KMS-11 (cell line): ENCODE results near the gene NOA1.

ENCODE experiments used
- H2AFZ ChIP-seq: fragments of 200-600 bp; sonication (generic); 2 replicates; pipeline ENCODE4 v1.6.1; 2016; ENCODE audit warnings: antibody characterized with exemption, mixed run types, low read depth
- H3K27ac ChIP-seq: fragments of 200-600 bp; sonication (generic); 2 replicates; pipeline ENCODE4 v1.6.1; 2016; ENCODE audit warnings: mild to moderate bottlenecking, mixed run types
- H3K27me3 ChIP-seq: fragments of 200-600 bp; sonication (generic); 2 replicates; pipeline ENCODE4 v1.6.1; 2017; ENCODE audit warnings: mild to moderate bottlenecking, low read depth, mixed run types, moderate library complexity; ENCODE audit not compliant: insufficient read depth
- H3K36me3 ChIP-seq: fragments of 200-600 bp; sonication (generic); 2 replicates; pipeline ENCODE4 v1.6.1; 2017; ENCODE audit warnings: mild to moderate bottlenecking, mixed run types; ENCODE audit not compliant: insufficient read depth
- H3K4me1 ChIP-seq: fragments of 200-600 bp; sonication (generic); 2 replicates; pipeline ENCODE4 v1.6.1; 2016; ENCODE audit warnings: mild to moderate bottlenecking, low read depth, mixed run types; ENCODE audit not compliant: poor library complexity, severe bottlenecking
- H3K4me2 ChIP-seq: fragments of 200-600 bp; sonication (generic); 2 replicates; pipeline ENCODE4 v1.7.0; 2016; ENCODE audit warnings: mild to moderate bottlenecking, mixed run types
- H3K4me3 ChIP-seq: fragments of 200-600 bp; sonication (generic); IDR thresholded peaks from 2 replicates; pipeline ENCODE4 v1.6.1; 2017; ENCODE audit warnings: low read depth, low read length, mixed read lengths; ENCODE audit not compliant: insufficient read depth
- H3K79me2 ChIP-seq: fragments of 200-600 bp; sonication (generic); 2 replicates; pipeline ENCODE4 v1.6.1; 2016; ENCODE audit warnings: low read depth, mixed run types; ENCODE audit not compliant: insufficient read depth
- H3K9ac ChIP-seq: fragments of 200-600 bp; sonication (generic); 2 replicates; pipeline ENCODE4 v1.6.1; 2016; ENCODE audit warnings: mild to moderate bottlenecking, mixed run types
- H4K20me1 ChIP-seq: fragments of 200-600 bp; sonication (generic); 2 replicates; pipeline ENCODE4 v1.6.1; 2016; ENCODE audit warnings: mild to moderate bottlenecking, mixed run types; ENCODE audit not compliant: insufficient read depth
- CTCF ChIP-seq: fragments of 200-600 bp; sonication (generic); conservative IDR thresholded peaks from 2 replicates; pipeline ENCODE4 v1.6.1; 2017; ENCODE audit warnings: low read depth, mild to moderate bottlenecking, antibody characterized with exemption, low read length, moderate library complexity, mixed read lengths

The NOA1 gene

GRCh38 chr4:56986952-56987351, 9.5 kb upstream of the NOA1 start:
- Histone ChIP-seq H3K4me2 (no peak overlapping the region), H3K27ac (no peak overlapping the region), H3K9ac (no peak overlapping the region), H4K20me1 (peaks cover 18% of the 10 kb centered on the region; the same call in 1 of the 2 replicates), H2AFZ (no peak overlapping the region), H3K4me3 (no peak overlapping the region), H3K79me2 (peaks cover 91% of the 10 kb centered on the region), H3K4me1 (peaks cover 22% of the 10 kb centered on the region), H3K36me3 (peaks cover 12% of the 10 kb centered on the region; the same call in 1 of the 2 replicates), H3K27me3 (no peaks in the 10 kb centered on the region)
- TF ChIP-seq CTCF: no peak

GRCh38 chr4:56986192-56986591, 8.8 kb upstream of the NOA1 start:
- H4K20me1 ChIP-seq: peaks cover 26% of the 10 kb centered on the region; the same call in 1 of the 2 replicates
- H3K4me1 ChIP-seq: peaks cover 27% of the 10 kb centered on the region
- TF ChIP-seq CTCF: no peak
- H3K4me3 ChIP-seq: no peak overlapping the region
- no peak overlapping the region for H3K4me2 ChIP-seq
- no peak overlapping the region for H3K27ac ChIP-seq
- peaks cover 8% of the 10 kb centered on the region; the same call in 1 of the 2 replicates for H3K36me3 ChIP-seq
- peaks cover 91% of the 10 kb centered on the region for H3K79me2 ChIP-seq
- H2AFZ ChIP-seq: no peak overlapping the region
- no peaks in the 10 kb centered on the region for H3K27me3 ChIP-seq
- no peak overlapping the region for H3K9ac ChIP-seq

- no peak overlapping the region for H3K4me3 ChIP-seq
Measured at GRCh38 chr4:56981795-56982201, 4.4 kb upstream of the NOA1 start.

GRCh38 chr4:56979421-56980072, 2.1 kb upstream of the NOA1 start:
- peak overlapping the region; percentile 74 for H3K4me3 ChIP-seq
- H3K9ac ChIP-seq: peak overlapping the region; percentile 91
- H3K79me2 ChIP-seq: peaks cover 90% of the 10 kb centered on the region
- TF ChIP-seq CTCF: no peak
- no peaks in the 10 kb centered on the region for H3K36me3 ChIP-seq
- H4K20me1 ChIP-seq: peaks cover 27% of the 10 kb centered on the region
- no peaks in the 10 kb centered on the region for H3K27me3 ChIP-seq
- H3K27ac ChIP-seq: peak overlapping the region; percentile 98; the same call in 1 of the 2 replicates
- H2AFZ ChIP-seq: no peak overlapping the region
- peaks cover 49% of the 10 kb centered on the region for H3K4me1 ChIP-seq
- peak overlapping the region; percentile 68 for H3K4me2 ChIP-seq

More at GRCh38 chr4:56981795-56982201, 4.4 kb upstream of the NOA1 start:
- Histone ChIP-seq H2AFZ (no peak overlapping the region), H4K20me1 (peaks cover 30% of the 10 kb centered on the region; the same call in 1 of the 2 replicates), H3K27me3 (no peaks in the 10 kb centered on the region), H3K79me2 (peaks cover 88% of the 10 kb centered on the region), H3K27ac (no peak overlapping the region), H3K9ac (no peak overlapping the region), H3K4me2 (peak overlapping the region; percentile 68; the same call in 1 of the 2 replicates), H3K4me1 (peaks cover 35% of the 10 kb centered on the region), H3K36me3 (peaks cover 5% of the 10 kb centered on the region; the same call in 1 of the 2 replicates)
- TF ChIP-seq CTCF: no peak
